SK-N-SH (cell line): ENCODE data around the gene TMEM255B. TPM values are rescaled to one million over a fixed set of nuclear protein-coding genes. Genes with fewer than 3 reads are reported as not detected.

Experiments
- CTCF ChIA-PET: fragments of 300-600, 350-600 bp; formaldehyde crosslinking; extraction: SDS; loops from one replicate; lab custom pipeline; 2021; lab: Yijun Ruan, JAX
- POLR2A ChIA-PET: fragments of 350-600 bp; sonication (Branson Sonifier 250); formaldehyde crosslinking; extraction: SDS; loops from one replicate; lab custom pipeline; 2020; ENCODE audit warnings: antibody characterized with exemption, inconsistent platforms; lab: Yijun Ruan, JAX
- DNase-seq: peaks from one replicate; pipeline ENCODE4 v3.0.0; 2012
- H2AFZ ChIP-seq: fragments of 200-600 bp; sonication (generic); 2 replicates; pipeline ENCODE4 v1.8.1; 2016; ENCODE audit warnings: antibody characterized with exemption, mild to moderate bottlenecking, low read depth
- H3F3A ChIP-seq: fragments of 200-600 bp; sonication (generic); replicated peaks from 2 replicates; pipeline ENCODE3; 2016; ENCODE audit warnings: antibody characterized with exemption, mild to moderate bottlenecking; ENCODE audit not compliant: insufficient read depth
- H3K27ac ChIP-seq, 2 experiments: fragments of 200-500 bp in 1 of 2; fragments of 200-600 bp in 1 of 2; sonication (Bioruptor generic) in 1 of 2; sonication (generic), shearing (Covaris generic) in 1 of 2; 2 replicates each; pipeline versions ENCODE4 v1.5.1 to v1.6.1; 2014 to 2016; ENCODE audit warnings: low read depth in 2 of 2, inconsistent platforms in 1 of 2, low read length in 1 of 2, mild to moderate bottlenecking in 1 of 2, mixed read lengths in 1 of 2
- H3K27me3 ChIP-seq: fragments of 200-600 bp; sonication (generic), shearing (Covaris generic); 2 replicates; pipeline ENCODE4 v1.6.1; 2016; ENCODE audit warnings: mixed run types; ENCODE audit not compliant: insufficient read depth
- H3K36me3 ChIP-seq, 2 experiments: fragments of 200-500 bp in 1 of 2; fragments of 200-600 bp in 1 of 2; sonication (Bioruptor generic) in 1 of 2; sonication (generic) in 1 of 2; replicated peaks in 1 of 2; 2 replicates each; pipeline versions ENCODE3 to v1.5.1; 2014 to 2016; ENCODE audit warnings: low read length in 1 of 2, mild to moderate bottlenecking in 1 of 2; ENCODE audit not compliant: insufficient read depth in 2 of 2, control insufficient read depth in 1 of 2
- H3K4me1 ChIP-seq, 2 experiments: fragments of 200-500 bp in 1 of 2; fragments of 200-600 bp in 1 of 2; sonication (Bioruptor generic) in 1 of 2; sonication (generic), shearing (Covaris generic) in 1 of 2; 2 replicates each; pipeline versions ENCODE4 v1.5.1 to v1.6.1; 2014 to 2016; ENCODE audit warnings: low read depth in 1 of 2, low read length in 1 of 2, mixed run types in 1 of 2; ENCODE audit not compliant: insufficient read depth in 2 of 2, control insufficient read depth in 1 of 2
- H3K4me2 ChIP-seq: fragments of 200-600 bp; sonication (generic), shearing (Covaris generic); 2 replicates; pipeline ENCODE4 v1.6.1; 2017; ENCODE audit warnings: mixed run types
- H3K4me3 ChIP-seq, 2 experiments: fragments of 200-500 bp in 1 of 2; fragments of 200-600 bp in 1 of 2; sonication (Bioruptor generic) in 1 of 2; sonication (generic), shearing (Covaris generic) in 1 of 2; 2 replicates each; pipeline versions ENCODE4 v1.5.1 to v1.8.1; 2014 to 2016; ENCODE audit warnings: low read depth in 2 of 2, inconsistent platforms in 1 of 2, low read length in 1 of 2, mild to moderate bottlenecking in 1 of 2, mixed read lengths in 1 of 2, moderate library complexity in 1 of 2
- H3K79me2 ChIP-seq: fragments of 200-600 bp; sonication (generic); 2 replicates; pipeline ENCODE4 v1.8.1; 2017; ENCODE audit warnings: mild to moderate bottlenecking; ENCODE audit not compliant: insufficient read depth
- H3K9ac ChIP-seq: fragments of 200-600 bp; sonication (generic); 2 replicates; pipeline ENCODE4 v1.6.1; 2017; ENCODE audit warnings: mixed run types
- H3K9me2 ChIP-seq: fragments of 200-600 bp; sonication (generic); 2 replicates; pipeline ENCODE4 v1.6.1; 2017; ENCODE audit warnings: mixed run types
- H3K9me3 ChIP-seq: fragments of 200-600 bp; sonication (generic); 2 replicates; pipeline ENCODE4 v1.6.1; 2017; ENCODE audit warnings: mixed run types, mild to moderate bottlenecking, moderate library complexity
- H4K20me1 ChIP-seq: fragments of 200-600 bp; sonication (generic); 2 replicates; pipeline ENCODE4 v1.6.1; 2017; ENCODE audit warnings: mild to moderate bottlenecking, mixed run types; ENCODE audit not compliant: insufficient read depth
- EP300 ChIP-seq, 2 experiments: IDR thresholded peaks; 2 replicates each; pipeline versions ENCODE4 v1.4.0 to v1.6.1; 2012; ENCODE audit warnings: borderline replicate concordance in 1 of 2, low read depth in 1 of 2, low read length in 1 of 2
- EZH2phosphoT487 ChIP-seq: fragments of 200-600 bp; sonication (generic); IDR thresholded peaks from 2 replicates; pipeline ENCODE4 v1.6.1; 2017; ENCODE audit warnings: low read depth, mixed run types, mild to moderate bottlenecking, antibody characterized with exemption, moderate library complexity, borderline replicate concordance
- FOXJ3 ChIP-seq: sonication (generic); formaldehyde crosslinking; IDR thresholded peaks from 2 replicates; pipeline ENCODE4 v1.5.1; 2020; ENCODE audit warnings: mild to moderate bottlenecking, missing genetic modification reagents
- MAX ChIP-seq: IDR thresholded peaks from 2 replicates; pipeline ENCODE4 v1.4.0; 2012; ENCODE audit warnings: low read depth
- NFIC ChIP-seq: IDR thresholded peaks from 2 replicates; pipeline ENCODE4 v1.4.0; 2012; ENCODE audit warnings: borderline replicate concordance
- NRF1 ChIP-seq: IDR thresholded peaks from 2 replicates; pipeline ENCODE4 v1.6.1; 2012; ENCODE audit warnings: low read depth, mild to moderate bottlenecking, low read length
- RAD21 ChIP-seq: IDR thresholded peaks from 2 replicates; pipeline ENCODE4 v1.6.1; 2012; ENCODE audit warnings: mild to moderate bottlenecking, low read length
- RCOR1 ChIP-seq: fragments of 150-350 bp; IDR thresholded peaks from 2 replicates; pipeline ENCODE4 v1.6.1; 2017; ENCODE audit warnings: antibody characterized with exemption, low read length
- REST ChIP-seq: IDR thresholded peaks from 2 replicates; pipeline ENCODE4 v1.6.1; 2012; ENCODE audit warnings: mild to moderate bottlenecking, low read depth, low read length, moderate library complexity
- SIN3A ChIP-seq: IDR thresholded peaks from 2 replicates; pipeline ENCODE4 v1.6.1; 2012; ENCODE audit warnings: low read depth, mild to moderate bottlenecking, low read length, moderate library complexity, borderline replicate concordance
- TAF1 ChIP-seq: IDR thresholded peaks from 2 replicates; pipeline ENCODE4 v1.6.1; 2012; ENCODE audit warnings: low read depth, mild to moderate bottlenecking, low read length, moderate library complexity, borderline replicate concordance
- TCF12 ChIP-seq: IDR thresholded peaks from 2 replicates; pipeline ENCODE4 v1.4.0; 2012
- TEAD4 ChIP-seq: IDR thresholded peaks from 2 replicates; pipeline ENCODE4 v1.4.0; 2012; ENCODE audit warnings: mild to moderate bottlenecking, borderline replicate concordance; ENCODE audit not compliant: insufficient read depth
- ZBTB33 ChIP-seq: IDR thresholded peaks from 2 replicates; pipeline ENCODE4 v1.4.0; 2012; ENCODE audit warnings: low read depth, borderline replicate concordance
- WGBS: methylation state at CpG from one replicate; pipeline ENCODE4 v1.1.6; 2017; ENCODE audit warnings: low lambda C conversion rate; 5-methylcytosine and 5-hydroxymethylcytosine counted together
- polyA plus RNA-seq, 3 experiments: library from polyadenylated mRNA; depleted of rRNA; stranded (reverse); fragments of >200 nt; gene quantifications; 2 replicates each; pipeline ENCODE4 v1.2.3, GENCODE V29; 2012
- TF ChIP-seq, protein P1 (sequence below): IDR thresholded peaks from 2 replicates; pipeline ENCODE4 v1.4.0; 2012; ENCODE audit warnings: low read depth, borderline replicate concordance

TMEM255B gene
- polyA plus RNA-seq, 1 of the 3 experiments (the other 2 are of a cell fraction), result 14.8 TPM

DNA sequence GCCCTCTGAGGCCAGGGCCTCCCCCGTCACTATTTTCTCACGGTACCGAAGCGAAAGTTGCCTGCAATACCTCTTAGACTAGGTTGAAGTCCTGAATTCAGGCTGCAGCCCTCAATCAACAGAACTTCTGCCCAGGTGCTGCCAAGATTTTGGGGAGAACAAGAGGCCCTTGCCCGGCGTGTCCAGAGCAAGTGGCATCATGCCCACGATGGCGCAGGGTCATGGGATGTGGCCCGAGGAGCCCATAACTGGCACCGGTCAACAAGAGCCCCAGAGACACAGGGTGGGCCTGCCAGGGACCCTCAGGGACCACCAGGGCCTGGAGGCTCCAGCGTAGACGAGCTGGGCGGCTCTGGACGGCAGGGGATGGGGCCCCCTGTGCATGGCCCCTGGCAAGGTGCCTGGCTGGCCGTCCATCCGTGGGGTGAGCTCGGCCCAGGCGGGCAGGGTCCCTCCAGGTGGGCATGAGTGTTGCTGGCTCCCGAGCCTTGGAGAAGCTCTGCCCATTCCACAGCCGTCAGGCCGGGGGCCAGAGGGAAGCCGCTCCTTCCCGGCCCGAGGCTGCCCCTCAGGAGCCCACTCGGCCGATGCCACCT lies 59.8 kb downstream of the TMEM255B start:
- no peak for DNase-seq
- Histone ChIP-seq H4K20me1 (no peaks in the 10 kb centered on the region), H2AFZ (no peak overlapping the region), H3K4me2 (no peak overlapping the region), H3K9me2 (no peaks in the 10 kb centered on the region), H3K9me3 (no peaks in the 10 kb centered on the region), H3K9ac (no peak overlapping the region), H3K79me2 (no peaks in the 10 kb centered on the region; the same call in 1 of the 2 replicates), H3K4me3 (no peak overlapping the region), H3K27me3 (no peaks in the 10 kb centered on the region), H3F3A (peaks cover 38% of the 10 kb centered on the region), H3K27ac (no peak overlapping the region; a peak in 1 of 4 replicates), H3K4me1 (peaks cover 36 to 48% of the 10 kb centered on the region in 2 experiments; a peak in 3 of 4 replicates), H3K36me3 (peaks cover 0 to 17% of the 10 kb centered on the region in 2 experiments)
- TF ChIP-seq NRF1, result no peak
- TF ChIP-seq EZH2phosphoT487, result no peak
- TF ChIP-seq NFIC, result no peak
- no peak for TF ChIP-seq RCOR1
- TF ChIP-seq TCF12, result no peak
- no peak for TF ChIP-seq RAD21
- TF ChIP-seq REST, result no peak
- no peak for TF ChIP-seq MAX
- TF ChIP-seq ZBTB33, result no peak
- no peak for TF ChIP-seq FOXJ3
- TF ChIP-seq TAF1, result no peak
- TF ChIP-seq SIN3A, result no peak
- no peak for TF ChIP-seq EP300 (IDR thresholded peaks at IDR 0.05; ENCODE audit: borderline replicate concordance in 1 of 2, low read depth in 1 of 2, low read length in 1 of 2)
- TF ChIP-seq, protein P1, sequence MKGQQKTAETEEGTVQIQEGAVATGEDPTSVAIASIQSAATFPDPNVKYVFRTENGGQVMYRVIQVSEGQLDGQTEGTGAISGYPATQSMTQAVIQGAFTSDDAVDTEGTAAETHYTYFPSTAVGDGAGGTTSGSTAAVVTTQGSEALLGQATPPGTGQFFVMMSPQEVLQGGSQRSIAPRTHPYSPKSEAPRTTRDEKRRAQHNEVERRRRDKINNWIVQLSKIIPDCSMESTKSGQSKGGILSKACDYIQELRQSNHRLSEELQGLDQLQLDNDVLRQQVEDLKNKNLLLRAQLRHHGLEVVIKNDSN, result no peak
- no peak for TF ChIP-seq TEAD4
- CTCF ChIA-PET, result interaction anchor here (0.6 to 3.6 kb wide), 6 partner anchors 20 to 410 kb away, joined by 3 to 15 read pairs (median 4); partner anchors contain the start of gene GAS6
- 87% methylated on average over 10 of the region's 26 CpGs for WGBS
- POLR2A ChIA-PET, result no interaction called here
